Left colon (tissue), 2 donors: ENCODE data around the gene SMARCA4. TPM values are rescaled to one million over a fixed set of nuclear protein-coding genes. Genes with fewer than 3 reads are reported as not detected.
"Not testable (repeated sequence)": the region's sequence is repeated elsewhere in the genome, so short reads cannot be mapped to it uniquely, and the experiment has no call there.

Experiments used
- ATAC-seq: fragments of 200-7000 bp; cut with Tn5 transposase; one replicate; pipeline ENCODE4 v1.9.1; 2020; ENCODE audit warnings: mild to moderate bottlenecking, moderate library complexity
- DNase-seq, 2 donors: peaks; one replicate each; pipeline ENCODE4 v3.0.0-alpha.2; 2020
- intact Hi-C, 2 donors: fragments of 100-400 bp; cut with DNase I in 1 of 2; cut with micrococcal nuclease in 1 of 2; formaldehyde crosslinking; loops; one replicate each; pipeline versions ENCODE4 v1.11.2 to v1.14.0; 2022; cut with DNase I, micrococcal nuclease
- total RNA-seq, 2 donors: library from RNA; stranded (reverse); fragmentation: NEBNext Ultra II Directional; extraction: Animal tissue kit (Norgen Biotek cat#: 25700); gene quantifications; one replicate each; pipeline ENCODE4 v1.2.1, GENCODE V29; 2021
- donor health status: DM: no; HTN: no; CAD: no.
- donor health status: DM: yes; HTN: yes; CAD: no.

Gene SMARCA4
- total RNA-seq, 2 donors from 2014 or later: 68.7 to 98.6 TPM

DNA sequence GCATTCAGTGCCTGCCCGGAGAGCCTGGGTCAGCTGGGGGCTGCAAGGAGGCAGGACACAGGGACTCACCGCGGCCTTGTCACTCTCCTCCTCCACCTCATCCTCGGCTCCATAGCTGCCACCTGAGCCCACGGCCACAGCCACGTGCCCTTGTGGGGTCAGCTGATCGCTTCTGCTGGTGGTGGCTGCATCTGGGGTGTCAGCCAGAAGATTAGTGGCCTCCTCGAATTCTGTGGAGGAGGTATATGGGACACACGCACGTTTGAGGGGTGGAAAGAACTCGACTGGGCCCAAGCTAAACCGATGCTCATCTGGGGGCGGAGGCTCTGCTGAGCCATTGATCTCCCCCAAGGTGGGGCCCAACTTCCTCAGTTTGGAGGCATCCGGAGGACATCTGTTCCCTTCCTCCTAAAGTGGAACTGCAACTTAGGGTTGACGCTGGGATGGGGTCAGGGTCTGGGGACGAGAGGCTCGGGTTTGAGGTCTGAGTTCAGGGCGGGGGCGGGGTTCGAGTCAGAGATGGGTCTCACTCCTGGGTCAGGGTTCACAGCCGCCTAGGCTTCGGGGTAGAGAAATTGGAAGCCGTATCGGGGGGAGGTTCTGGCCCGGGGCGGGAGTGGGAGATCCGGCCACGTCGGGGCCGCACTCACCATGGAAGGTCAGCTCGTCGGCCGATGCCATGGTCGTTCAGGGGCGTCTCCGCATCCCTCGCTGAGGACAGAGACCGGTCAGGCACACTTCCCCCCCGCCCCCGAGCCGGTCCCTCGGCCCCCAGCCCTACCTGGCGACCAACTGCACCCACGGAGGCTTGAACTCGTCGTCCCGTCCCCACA, 32.9 kb upstream of the SMARCA4 start:
- ATAC-seq (peak; percentile 1), DNase-seq (no peak)
- intact Hi-C loops: no loop called here

DNA sequence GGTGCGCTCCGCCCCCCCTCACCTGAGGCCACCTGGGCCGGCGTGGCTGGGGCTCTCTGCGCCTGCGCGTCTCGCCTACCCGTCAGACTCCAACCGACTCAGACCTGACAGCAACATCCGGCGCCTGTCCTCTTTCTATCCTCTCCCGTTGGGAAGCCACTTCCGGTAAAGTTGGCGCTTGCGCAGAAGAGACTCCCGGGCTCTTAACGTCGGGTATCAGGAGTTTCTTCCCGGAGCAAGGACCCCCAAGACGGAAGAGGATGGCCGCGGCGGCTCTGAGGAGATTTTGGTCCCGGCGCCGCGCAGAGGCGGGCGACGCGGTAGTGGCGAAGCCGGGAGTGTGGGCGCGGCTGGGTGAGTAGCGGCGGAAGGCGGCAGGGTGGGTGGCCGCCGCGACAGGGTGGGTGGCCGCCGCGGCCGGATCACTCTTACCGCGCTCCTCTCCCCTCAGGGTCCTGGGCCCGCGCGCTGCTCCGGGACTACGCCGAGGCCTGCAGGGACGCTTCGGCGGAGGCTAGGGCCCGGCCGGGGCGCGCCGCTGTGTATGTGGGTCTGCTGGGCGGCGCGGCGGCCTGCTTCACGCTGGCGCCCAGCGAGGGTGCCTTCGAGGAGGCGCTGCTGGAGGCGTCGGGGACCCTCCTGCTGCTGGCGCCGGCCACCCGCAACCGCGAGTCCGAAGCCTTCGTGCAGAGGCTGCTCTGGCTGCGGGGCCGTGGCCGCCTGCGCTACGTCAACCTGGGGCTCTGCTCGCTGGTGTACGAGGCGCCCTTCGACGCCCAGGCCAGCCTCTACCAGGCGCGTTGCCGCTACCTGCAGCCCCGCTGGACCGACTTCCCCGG, 32.0 kb upstream of the SMARCA4 start, which contains the start of the genes TIMM29 and YIPF2:
Gene TIMM29, plus strand, starts transcription at position 249 of the 839 bp plus-strand sequence. Its CDS starts 12 bp downstream, at position 261.
Gene YIPF2, minus strand, starts transcription at position 77 of the 839 bp plus-strand sequence. CDS start 229 bp downstream, outside the sequence.
- ATAC-seq (peak; percentile 92), DNase-seq (peak; percentile 97 to 99)
- intact Hi-C loops: no loop called here

DNA sequence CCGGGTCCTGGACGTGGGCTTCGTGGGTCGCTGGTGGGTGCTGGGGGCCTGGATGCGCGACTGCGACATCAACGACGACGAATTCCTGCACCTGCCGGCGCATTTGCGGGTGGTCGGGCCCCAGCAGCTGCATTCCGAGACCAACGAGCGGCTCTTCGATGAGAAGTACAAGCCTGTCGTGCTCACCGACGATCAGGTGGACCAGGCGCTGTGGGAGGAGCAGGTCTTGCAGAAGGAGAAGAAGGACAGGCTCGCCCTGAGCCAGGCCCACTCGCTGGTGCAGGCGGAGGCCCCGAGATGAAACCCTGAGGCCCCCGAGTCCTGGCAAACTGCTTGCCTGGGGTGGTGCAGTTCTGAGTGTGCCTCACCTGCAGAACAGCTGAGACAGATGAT, 31.4 kb upstream of the SMARCA4 start:
- ATAC-seq (peak; percentile 9), DNase-seq (peak; percentile 32 to 42)
- intact Hi-C loops: no loop called here

DNA sequence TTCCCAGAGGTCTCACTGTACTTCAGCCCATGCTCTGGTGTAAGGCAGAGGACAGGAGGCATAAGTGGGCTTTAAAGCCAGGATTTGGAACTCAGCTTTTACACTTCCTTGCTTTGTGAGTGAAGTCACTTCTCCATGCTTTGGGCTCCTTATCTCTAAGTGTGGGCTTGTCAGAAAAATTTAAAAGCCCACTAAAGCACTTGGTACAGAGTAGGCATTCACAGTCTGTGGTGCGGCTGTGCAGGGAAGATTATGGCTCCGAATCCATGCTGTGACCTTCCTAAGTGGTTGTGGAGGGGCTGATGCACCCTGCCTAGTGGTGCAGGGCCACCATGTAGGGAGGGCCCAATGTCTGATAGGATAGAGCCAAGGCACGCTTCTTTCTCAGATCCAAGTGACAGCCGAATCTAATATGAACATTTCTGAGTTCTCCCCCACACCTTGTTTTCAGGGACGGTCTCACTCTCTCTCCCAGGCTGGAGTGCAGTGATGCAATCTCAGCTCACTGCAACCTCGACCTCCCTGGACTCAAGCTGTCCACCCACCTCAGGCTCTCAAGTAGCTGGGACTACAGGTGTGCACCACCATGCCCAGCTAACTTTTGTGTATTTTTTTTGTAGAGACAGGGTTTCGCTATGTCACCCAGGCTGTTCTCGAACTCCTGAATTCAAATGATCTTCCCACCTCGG, 25.3 kb upstream of the SMARCA4 start:
- intact Hi-C loops: no loop called here
- no peak for ATAC-seq

DNA sequence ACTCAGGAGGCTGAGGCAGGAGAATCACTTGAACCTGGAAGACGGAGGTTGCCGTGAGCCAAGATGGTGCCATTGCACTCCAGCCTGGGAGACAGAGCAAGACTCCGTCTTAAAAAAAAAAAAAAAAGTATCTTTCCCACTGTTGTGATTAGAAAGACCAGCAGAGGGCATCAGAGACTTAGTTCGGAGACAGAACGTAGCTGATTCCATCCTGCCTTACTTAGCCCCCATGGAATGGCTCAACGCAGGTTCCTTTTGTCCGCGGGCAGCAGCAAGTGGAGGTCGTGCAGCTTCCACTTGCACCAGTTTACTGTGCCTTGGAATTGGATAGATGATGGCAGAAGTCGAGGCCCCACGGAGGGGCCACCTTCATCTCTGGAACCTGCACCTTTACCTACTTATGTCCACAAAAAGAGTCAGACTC, 24.2 kb upstream of the SMARCA4 start:
- ATAC-seq (peak; percentile 54), DNase-seq (peak; percentile 36 to 42)
- intact Hi-C loops: no loop called here

More for the DNA sequence above, 25.3 kb upstream of the SMARCA4 start:
- no peak for DNase-seq

DNA sequence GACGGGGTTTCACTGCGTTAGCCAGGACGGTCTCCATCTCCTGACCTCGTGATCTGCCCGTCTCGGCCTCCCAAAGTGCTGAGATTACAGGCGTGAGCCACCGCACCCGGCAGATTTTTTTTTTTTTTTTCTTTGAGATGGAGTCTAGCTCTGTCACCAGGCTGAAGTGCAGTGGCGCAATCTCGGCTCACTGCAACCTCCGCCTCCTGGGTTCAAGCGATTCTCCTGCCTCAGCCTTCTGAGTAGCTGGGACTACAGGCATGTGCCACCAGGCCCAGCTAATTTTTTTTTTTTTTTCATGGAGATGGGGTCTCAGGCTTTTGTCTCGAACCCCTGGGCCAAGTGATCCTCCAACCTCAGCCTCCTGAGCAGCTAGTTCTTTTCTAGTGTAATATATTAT, 19.2 kb upstream of the SMARCA4 start:
- DNase-seq, intact Hi-C loops: not testable (repeated sequence)
- peak; percentile 47 for ATAC-seq

DNA sequence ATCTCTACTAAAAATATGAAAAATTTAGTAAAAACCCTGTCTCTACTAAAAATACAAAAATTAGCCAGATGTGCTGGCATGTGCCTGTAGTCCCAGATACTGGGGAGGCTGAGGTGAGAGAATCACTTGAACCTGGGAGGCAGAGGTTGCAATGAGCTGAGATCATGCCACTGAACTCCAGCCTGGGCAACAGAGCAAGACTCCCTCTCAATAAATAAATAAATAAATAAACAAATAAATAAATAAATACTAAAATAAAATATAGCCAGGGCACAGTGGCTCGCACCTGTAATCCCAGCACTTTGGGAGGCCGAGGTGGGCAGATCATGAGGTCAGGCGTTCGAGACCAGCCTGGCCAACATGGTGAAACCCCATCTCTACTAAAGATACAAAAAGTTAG, 17.4 kb upstream of the SMARCA4 start:
- DNase-seq, intact Hi-C loops, ATAC-seq: not testable (repeated sequence)

DNA sequence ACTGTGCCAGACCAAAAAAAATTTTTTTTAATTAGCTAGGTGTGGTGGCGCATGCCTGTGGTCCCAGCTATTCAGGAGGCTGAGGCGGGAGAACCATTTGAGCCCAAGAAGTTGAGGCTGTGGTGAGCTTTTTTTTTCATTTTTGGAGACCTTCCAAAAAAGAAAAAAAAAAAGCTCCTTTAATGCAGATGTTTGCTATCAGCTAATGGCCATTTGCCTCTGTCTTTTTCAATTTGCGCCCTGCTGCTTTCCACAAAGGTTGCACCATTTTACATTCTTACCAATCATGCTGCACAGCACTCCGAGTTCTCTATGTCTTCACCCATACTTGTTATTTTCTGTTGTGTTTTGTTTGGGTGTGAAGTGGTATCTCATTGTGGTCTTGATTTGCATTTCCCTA, 15.6 kb upstream of the SMARCA4 start:
- intact Hi-C loops: no loop called here

DNA sequence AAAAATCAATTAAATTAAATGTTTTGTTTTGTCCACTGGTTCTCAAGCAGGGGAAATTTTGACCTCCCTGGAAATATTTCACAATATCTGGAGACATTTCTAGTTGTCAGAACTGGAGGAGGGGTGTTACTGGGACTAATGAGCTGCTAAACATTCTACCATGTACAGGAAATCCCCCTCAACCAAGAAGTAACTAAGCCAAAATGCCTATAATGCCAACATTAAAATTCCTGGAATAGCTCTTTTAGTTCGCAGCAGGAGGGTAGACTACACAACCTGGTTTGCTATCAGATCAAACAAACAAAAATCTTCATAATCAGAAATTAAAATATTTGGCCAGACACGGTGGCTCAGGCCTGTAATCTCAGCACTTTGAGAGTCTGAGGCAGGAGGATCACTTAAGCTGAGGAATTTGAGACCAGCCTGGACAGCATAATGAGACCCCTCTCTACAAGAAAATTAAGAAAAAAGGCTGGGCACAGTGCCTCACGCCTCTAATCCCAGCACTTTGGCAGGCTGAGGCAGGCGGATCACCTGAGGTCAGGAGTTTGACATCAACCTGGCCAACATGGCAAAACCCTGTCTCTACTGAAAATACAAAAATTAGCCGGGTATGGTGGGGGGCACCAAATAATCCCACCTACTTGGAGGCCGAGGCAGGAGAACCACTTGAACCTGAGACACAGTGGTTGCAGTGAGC, 13.7 kb upstream of the SMARCA4 start:
- ATAC-seq (no peak), DNase-seq (no peak)
- intact Hi-C loops: no loop called here

More for the DNA sequence above, 15.6 kb upstream of the SMARCA4 start:
- DNase-seq (no peak), ATAC-seq (no peak)

DNA sequence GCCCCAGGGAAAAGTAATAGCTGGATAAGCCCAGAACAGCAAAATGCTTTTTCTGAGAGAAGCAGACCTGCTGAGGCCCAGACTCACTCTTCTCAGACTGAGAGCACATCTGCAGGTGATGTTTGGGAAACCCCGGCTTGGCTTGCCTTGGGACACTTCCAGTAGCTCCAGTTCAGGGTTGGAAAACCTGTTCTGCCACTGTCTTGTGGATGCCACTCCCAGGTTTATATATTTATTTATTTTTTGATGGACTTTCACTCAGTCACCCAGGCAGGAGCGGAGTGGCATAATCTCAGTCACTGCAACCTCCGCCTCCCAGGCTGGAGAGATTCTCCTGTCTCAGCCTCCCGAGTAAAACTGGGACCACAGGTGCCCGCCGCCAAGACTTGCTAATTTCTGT, 8.0 kb upstream of the SMARCA4 start:
- ATAC-seq (peak; percentile 97), DNase-seq (peak; percentile 73 to 84)
- intact Hi-C loops: no loop called here

DNA sequence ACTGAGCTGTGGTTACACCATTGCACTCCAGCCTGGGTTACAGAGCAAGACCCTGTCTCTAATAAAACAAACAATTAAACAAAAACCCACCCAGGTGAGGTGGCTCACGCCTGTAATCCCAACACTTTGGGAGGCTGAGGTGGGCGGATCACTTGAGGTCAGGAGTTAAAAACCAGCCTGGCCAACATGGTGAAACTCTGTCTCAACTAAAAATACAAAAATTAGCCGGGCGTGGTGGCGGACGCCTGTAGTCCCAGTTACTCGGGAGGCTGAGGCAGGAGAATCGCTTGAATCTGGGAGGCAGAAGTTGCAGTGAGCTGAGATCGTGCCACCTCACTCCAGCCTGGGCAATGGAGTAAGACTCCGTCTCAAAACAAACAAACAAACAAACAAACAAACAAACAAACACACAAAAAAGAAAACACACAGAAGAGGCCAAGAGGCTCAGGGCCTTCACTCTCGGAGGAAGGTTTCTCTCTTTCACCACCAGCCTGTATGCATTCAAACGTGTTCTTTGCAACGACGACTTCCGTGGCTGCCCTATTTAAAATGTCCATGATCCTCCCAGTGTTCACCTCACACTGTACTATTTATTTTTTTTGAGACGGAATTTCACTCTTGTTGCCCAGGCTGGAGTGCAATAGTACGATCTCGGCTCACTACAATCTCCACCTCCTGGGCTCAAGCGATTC, 1.4 kb upstream of the SMARCA4 start:
- intact Hi-C loops, DNase-seq, ATAC-seq: not testable (repeated sequence)

DNA sequence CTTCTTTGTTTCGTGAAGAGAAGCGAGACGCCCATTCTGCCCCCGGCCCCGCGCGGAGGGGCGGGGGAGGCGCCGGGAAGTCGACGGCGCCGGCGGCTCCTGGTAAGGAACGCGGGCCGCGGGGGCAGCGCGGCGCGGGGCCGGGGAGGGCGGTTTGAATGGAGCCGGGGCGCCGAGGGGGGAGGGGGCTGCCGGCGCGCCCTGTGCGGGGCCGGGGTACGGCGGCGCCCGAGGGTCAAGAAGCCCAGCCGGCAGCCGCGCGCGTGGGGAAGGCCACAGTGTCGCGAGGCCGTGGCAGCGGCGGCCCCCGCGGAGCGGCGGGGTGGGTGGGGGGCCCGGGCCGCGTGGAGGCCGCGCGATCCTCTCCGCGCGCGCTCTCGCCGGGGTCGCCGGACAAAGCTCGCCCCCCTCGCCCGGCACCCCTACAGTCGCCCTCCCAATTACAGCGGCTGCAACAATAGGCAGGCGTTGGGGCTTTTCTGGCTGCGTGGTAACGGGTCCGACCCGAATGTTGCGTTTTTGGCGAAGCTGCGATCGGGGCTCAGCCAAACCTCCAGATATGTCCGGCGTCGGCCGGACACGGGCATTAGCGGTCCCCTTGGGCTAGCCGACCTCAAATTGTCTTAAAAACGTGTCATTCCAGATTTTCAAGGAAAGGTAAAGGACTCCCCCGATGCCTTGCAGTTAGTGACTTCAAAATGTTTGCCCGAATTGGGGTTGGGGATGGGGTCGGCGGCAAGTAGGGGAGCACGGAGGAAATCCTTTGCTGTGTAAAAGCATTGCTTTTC, 437 bp downstream of the SMARCA4 start:
- intact Hi-C loops: no loop called here
- ATAC-seq: peak; percentile 30
- DNase-seq: peak in 1 of 2 donors; percentile 50

DNA sequence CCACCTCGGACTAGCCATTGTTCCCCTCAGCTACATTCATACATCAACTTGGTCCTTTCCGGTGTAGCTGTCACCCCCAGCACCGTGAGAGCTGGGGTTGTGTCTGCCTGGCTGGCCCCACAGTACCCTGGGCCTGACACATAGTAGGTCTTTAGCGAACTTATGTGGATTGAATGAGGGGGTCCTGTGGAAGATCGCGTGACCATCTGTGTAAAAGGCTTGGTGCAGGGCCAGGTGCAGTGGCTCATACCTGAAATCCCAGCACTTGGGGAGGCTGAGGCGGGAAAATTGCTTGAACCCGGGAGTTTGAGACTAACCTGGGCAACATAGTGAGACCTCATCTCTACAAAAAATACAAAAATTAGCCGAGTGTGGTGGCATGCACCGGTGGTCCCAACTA, 2.0 kb downstream of the SMARCA4 start:
- ATAC-seq: no peak
- DNase-seq: no peak
- intact Hi-C loops: no loop called here

DNA sequence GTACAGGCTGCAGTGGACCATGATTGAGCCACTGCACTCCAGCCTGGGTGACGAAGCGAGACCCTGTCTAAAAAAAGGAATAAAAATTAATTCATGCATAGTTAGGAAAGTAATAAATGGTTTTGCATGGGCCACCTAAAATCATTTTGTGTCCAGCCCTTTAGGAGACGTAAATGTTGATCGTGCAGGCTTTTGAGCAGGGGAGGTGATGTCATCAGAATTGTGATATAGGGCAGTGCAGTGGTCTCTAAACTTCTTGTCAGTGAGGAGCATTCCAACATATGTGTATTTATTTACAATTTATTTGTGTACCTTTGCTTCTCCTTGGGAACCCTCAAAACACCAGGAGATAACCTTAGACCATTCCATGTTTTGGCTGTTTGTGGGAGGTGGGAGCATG, 3.0 kb downstream of the SMARCA4 start:
- intact Hi-C loops: no loop called here
- no peak for ATAC-seq

DNA sequence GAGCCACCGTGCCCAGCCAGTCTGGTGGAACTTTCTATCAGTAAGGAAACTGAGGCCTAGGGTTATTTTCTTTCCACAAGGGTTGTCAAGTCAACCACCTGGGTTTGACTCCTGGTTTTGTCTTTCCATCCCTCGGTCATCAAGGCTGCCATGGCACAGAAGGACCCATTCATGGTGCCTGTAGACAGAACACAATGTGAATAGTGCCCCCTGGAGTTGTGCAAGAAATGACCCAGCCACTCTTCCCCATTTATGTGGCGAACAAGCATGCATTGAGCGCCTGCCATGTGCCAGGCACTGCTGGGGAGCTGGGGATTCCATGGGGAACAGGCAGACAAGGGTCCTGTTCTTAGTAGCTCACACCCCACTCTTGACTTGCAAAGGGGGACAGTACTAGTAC, 4.1 kb downstream of the SMARCA4 start:
- no peak for DNase-seq
- intact Hi-C loops: no loop called here
- no peak for ATAC-seq

More for the DNA sequence above, 3.0 kb downstream of the SMARCA4 start:
- DNase-seq: no peak

DNA sequence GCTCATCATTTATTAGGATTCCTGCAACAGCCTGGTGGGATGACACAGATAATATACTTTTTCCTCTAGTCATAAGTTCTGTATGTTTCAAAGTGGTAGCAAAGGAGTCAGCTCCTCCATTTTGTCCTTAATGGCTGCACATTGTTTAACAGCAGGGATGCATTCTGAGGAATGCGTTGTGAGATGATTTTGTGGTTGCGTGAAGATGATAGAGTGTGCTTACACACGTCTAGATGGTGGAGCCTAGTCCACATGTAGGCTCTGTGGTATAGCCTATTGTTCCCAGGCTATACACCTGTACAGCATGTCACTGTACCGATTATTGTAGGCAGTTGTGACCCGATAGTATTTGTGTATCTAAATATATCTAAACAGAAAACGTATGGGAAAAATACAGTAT, 4.6 kb downstream of the SMARCA4 start:
- no peak for ATAC-seq
- no peak for DNase-seq
- intact Hi-C loops: no loop called here

DNA sequence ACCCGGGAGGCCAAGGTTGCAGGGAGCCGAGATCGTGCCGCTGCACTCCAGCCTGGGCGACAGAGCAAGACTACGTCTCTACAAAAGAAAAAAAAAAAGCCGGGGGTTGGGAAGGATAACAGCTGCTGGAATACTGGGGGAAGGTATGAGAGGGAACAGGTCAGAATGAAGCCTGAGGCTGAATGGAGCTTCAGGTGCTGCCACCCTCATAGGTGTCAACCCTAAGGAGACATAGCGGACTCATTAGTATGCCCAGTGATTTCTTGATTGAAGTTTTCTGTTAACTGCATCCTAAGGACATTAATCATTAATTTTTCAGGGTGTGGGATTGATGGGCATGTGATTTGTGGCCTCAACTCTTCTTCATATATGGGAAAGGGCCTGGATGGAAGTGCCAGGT, 6.0 kb downstream of the SMARCA4 start:
- no peak for ATAC-seq
- intact Hi-C loops: no loop called here
- no peak for DNase-seq
